H9 (cell line): ENCODE measurements around the gene PNPLA2. TPM values are rescaled to one million over a fixed set of nuclear protein-coding genes. Genes with fewer than 3 reads are reported as not detected.

ENCODE experiments used
- DNase-seq: peaks from one replicate; pipeline ENCODE4 v3.0.0-alpha.2; 2017
- H2AFZ ChIP-seq: one replicate; pipeline ENCODE4 v1.6.1; 2013; ENCODE audit warnings: mild to moderate bottlenecking, low read length, control low read depth, moderate library complexity
- H2AK5ac ChIP-seq: 2 replicates; pipeline ENCODE4 v1.6.1; 2013; ENCODE audit warnings: low read length, control low read depth, mixed read lengths; ENCODE audit not compliant: insufficient read length
- H2BK120ac ChIP-seq: one replicate; pipeline ENCODE4 v1.6.1; 2013; ENCODE audit warnings: low read depth, mild to moderate bottlenecking, low read length, control low read depth, inconsistent platforms; ENCODE audit not compliant: poor library complexity, severe bottlenecking
- H2BK12ac ChIP-seq: 2 replicates; pipeline ENCODE4 v1.6.1; 2013; ENCODE audit warnings: low read length, control low read depth, mixed read lengths, low read depth; ENCODE audit not compliant: insufficient read length
- H2BK15ac ChIP-seq: 2 replicates; pipeline ENCODE4 v1.6.1; 2013; ENCODE audit warnings: low read depth, low read length, control low read depth
- H2BK20ac ChIP-seq: one replicate; pipeline ENCODE4 v1.6.1; 2013; ENCODE audit warnings: low read depth, mild to moderate bottlenecking, low read length, control low read depth, inconsistent platforms; ENCODE audit not compliant: poor library complexity, severe bottlenecking
- H2BK5ac ChIP-seq: 2 replicates; pipeline ENCODE4 v1.6.1; 2013; ENCODE audit warnings: low read length, control low read depth, mixed read lengths; ENCODE audit not compliant: insufficient read length
- H3K14ac ChIP-seq: 2 replicates; pipeline ENCODE4 v1.6.1; 2013; ENCODE audit warnings: low read length, control low read depth; ENCODE audit not compliant: insufficient read depth
- H3K18ac ChIP-seq: 2 replicates; pipeline ENCODE4 v1.6.1; 2013; ENCODE audit warnings: low read depth, mild to moderate bottlenecking, mixed read lengths, low read length, control low read depth; ENCODE audit not compliant: insufficient read length
- H3K23ac ChIP-seq: 2 replicates; pipeline ENCODE4 v1.6.1; 2013; ENCODE audit warnings: low read length, control low read depth, mixed read lengths, low read depth; ENCODE audit not compliant: insufficient read length
- H3K23me2 ChIP-seq: 2 replicates; pipeline ENCODE4 v1.6.1; 2013; ENCODE audit warnings: low read depth, mild to moderate bottlenecking, mixed read lengths, low read length, control low read depth; ENCODE audit not compliant: insufficient read length, poor library complexity, severe bottlenecking
- H3K27ac ChIP-seq: 2 replicates; pipeline ENCODE4 v1.5.1; 2013; ENCODE audit warnings: low read length, control low read depth, mixed read lengths, low read depth; ENCODE audit not compliant: insufficient read length
- H3K27me3 ChIP-seq: 2 replicates; pipeline ENCODE4 v1.6.1; 2013; ENCODE audit warnings: low read length, control low read depth, inconsistent platforms; ENCODE audit not compliant: insufficient read depth
- H3K4ac ChIP-seq: 2 replicates; pipeline ENCODE4 v1.6.1; 2013; ENCODE audit warnings: low read depth, mild to moderate bottlenecking, control low read depth, inconsistent platforms, low read length, moderate library complexity
- H3K4me1 ChIP-seq: 2 replicates; pipeline ENCODE4 v1.6.1; 2013; ENCODE audit warnings: low read length, control low read depth, inconsistent platforms; ENCODE audit not compliant: insufficient read depth
- H3K4me2 ChIP-seq: 2 replicates; pipeline ENCODE4 v1.6.1; 2013; ENCODE audit warnings: low read length, control low read depth, mixed read lengths; ENCODE audit not compliant: insufficient read length, insufficient read depth
- H3K56ac ChIP-seq: 2 replicates; pipeline ENCODE4 v1.6.1; 2013; ENCODE audit warnings: low read depth, mild to moderate bottlenecking, mixed read lengths, low read length, control low read depth; ENCODE audit not compliant: insufficient read length
- H3K79me1 ChIP-seq: 2 replicates; pipeline ENCODE4 v1.6.1; 2013; ENCODE audit warnings: low read depth, mild to moderate bottlenecking, moderate library complexity, low read length, control low read depth, inconsistent platforms; ENCODE audit not compliant: insufficient read depth, poor library complexity, severe bottlenecking
- H3K79me2 ChIP-seq: 2 replicates; pipeline ENCODE4 v1.6.1; 2013; ENCODE audit warnings: low read length, control low read depth, inconsistent platforms; ENCODE audit not compliant: insufficient read depth
- H3K9ac ChIP-seq: 2 replicates; pipeline ENCODE4 v1.6.1; 2013; ENCODE audit warnings: low read length, control low read depth, mixed read lengths; ENCODE audit not compliant: insufficient read length; ENCODE audit errors: extremely low read depth
- H3K9me3 ChIP-seq: one replicate; pipeline ENCODE4 v1.6.1; 2013; ENCODE audit warnings: low read depth, low read length, inconsistent platforms; ENCODE audit not compliant: control insufficient read depth
- H3T11ph ChIP-seq: one replicate; pipeline ENCODE4 v1.6.1; 2013; ENCODE audit warnings: mild to moderate bottlenecking, low read length, control low read depth, inconsistent platforms
- H4K20me1 ChIP-seq: one replicate; pipeline ENCODE4 v1.6.1; 2013; ENCODE audit not compliant: control insufficient read depth, insufficient read length, insufficient read depth
- H4K5ac ChIP-seq: 2 replicates; pipeline ENCODE4 v1.6.1; 2013; ENCODE audit warnings: low read depth, mild to moderate bottlenecking, mixed read lengths, low read length, control low read depth; ENCODE audit not compliant: insufficient read length
- H4K8ac ChIP-seq: replicated peaks from 2 replicates; pipeline ENCODE4 v1.6.1; 2013; ENCODE audit warnings: low read length, control low read depth, mixed read lengths, low read depth; ENCODE audit not compliant: insufficient read length
- H4K91ac ChIP-seq: 2 replicates; pipeline ENCODE4 v1.6.1; 2013; ENCODE audit warnings: low read depth, mild to moderate bottlenecking, moderate library complexity, mixed read lengths, low read length, control low read depth; ENCODE audit not compliant: insufficient read length
- H3K27ac Mint-ChIP-seq, 3 experiments: 2 replicates in 2 of 3; 3 replicates in 1 of 3; pipeline ENCODE4 v1.8.0; 2020 to 2021; ENCODE audit warnings: mixed read lengths in 3 of 3, mild to moderate bottlenecking in 1 of 3, moderate library complexity in 1 of 3
- H3K27me3 Mint-ChIP-seq: 2 replicates; pipeline ENCODE4 v1.8.0; 2021; ENCODE audit warnings: low read depth, mild to moderate bottlenecking, moderate library complexity, mixed read lengths
- H3K36me3 Mint-ChIP-seq, 3 experiments: 2 replicates in 2 of 3; 3 replicates in 1 of 3; pipeline ENCODE4 v1.8.0; 2020 to 2021; ENCODE audit warnings: low read depth in 3 of 3, mixed read lengths in 3 of 3; ENCODE audit not compliant: insufficient read depth in 1 of 3
- H3K4me1 Mint-ChIP-seq, 2 experiments: 2 replicates each; pipeline ENCODE4 v1.8.0; 2020; ENCODE audit warnings: mixed read lengths in 2 of 2
- H3K4me3 Mint-ChIP-seq, 2 experiments: 2 replicates in 1 of 2; 3 replicates in 1 of 2; pipeline ENCODE4 v1.8.0; 2020 to 2021; ENCODE audit warnings: mild to moderate bottlenecking in 2 of 2, mixed read lengths in 2 of 2, moderate library complexity in 1 of 2
- H3K9me3 Mint-ChIP-seq, 2 experiments: 2 replicates in 1 of 2; 3 replicates in 1 of 2; pipeline ENCODE4 v1.8.0; 2020; ENCODE audit warnings: mild to moderate bottlenecking in 2 of 2, mixed read lengths in 2 of 2, moderate library complexity in 1 of 2
- WGBS: extraction: QIAGEN DNeasy Blood & Tissue Kit; methylation state at CpG from one replicate; pipeline ENCODE4 v1.1.7; 2013; ENCODE audit warnings: missing lambda C conversion rate, low lambda C conversion rate, mixed read lengths; ENCODE audit not compliant: insufficient read length; ENCODE audit errors: extremely low coverage; 5-methylcytosine and 5-hydroxymethylcytosine counted together
- total RNA-seq: library from RNA; stranded (reverse); gene quantifications from 2 replicates; pipeline ENCODE4 v1.2.1, GENCODE V29; 2021
- TF ChIP-seq, protein P1 (sequence below): fragments of 200-600 bp; sonication (generic); conservative IDR thresholded peaks from 3 replicates; pipeline ENCODE4 v1.8.0; 2021; ENCODE audit warnings: antibody characterized with exemption, mild to moderate bottlenecking

PNPLA2 gene
- total RNA-seq, 1 experiment from 2014 or later = 67.3 TPM

DNA sequence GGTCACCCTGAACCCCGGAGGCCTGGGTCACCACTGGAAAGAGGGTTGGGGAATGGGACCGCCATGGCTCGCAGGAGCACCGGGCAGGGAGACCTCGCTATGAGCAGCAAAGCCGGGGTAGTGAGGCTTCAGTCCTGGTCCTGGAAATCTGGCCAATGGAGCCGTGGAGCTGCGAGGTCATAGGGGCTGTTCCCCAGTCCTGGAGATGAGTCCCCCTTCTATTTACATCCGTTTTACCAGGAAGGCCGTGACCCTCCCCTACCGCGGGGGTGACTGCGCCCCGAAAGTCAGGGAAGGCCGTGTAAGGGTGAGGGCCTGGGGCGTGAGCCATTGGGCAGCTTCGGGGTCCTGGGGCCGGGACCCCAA is 14.1 kb upstream of the PNPLA2 start:
- Histone ChIP-seq H3K9me3 (no peaks in the 10 kb centered on the region), H4K91ac (no peak overlapping the region), H3K4me1 (no peaks in the 10 kb centered on the region), H3K27me3 (no peaks in the 10 kb centered on the region), H3K9ac (no peak overlapping the region), H3K18ac (no peak overlapping the region), H3K79me2 (no peaks in the 10 kb centered on the region), H2BK120ac (no peak overlapping the region), H3T11ph (no peak overlapping the region), H4K5ac (no peak overlapping the region), H3K79me1 (no peaks in the 10 kb centered on the region), H3K27ac (no peak overlapping the region), H3K23me2 (peaks cover 12% of the 10 kb centered on the region), H3K4ac (no peak overlapping the region), H2AK5ac (no peak overlapping the region), H3K4me2 (peak overlapping the region; percentile 56), H3K23ac (no peak overlapping the region), H2BK20ac (no peak overlapping the region), H2BK15ac (no peak overlapping the region), H3K56ac (no peak overlapping the region), H2BK5ac (no peak overlapping the region), H4K20me1 (no peaks in the 10 kb centered on the region), H2BK12ac (no peak overlapping the region), H4K8ac (no peak overlapping the region), H2AFZ (no peak overlapping the region), H3K14ac (no peak overlapping the region)
- Mint-ChIP-seq H3K4me3 (peak overlapping the region; percentile 64 to 79), H3K27ac (no peak overlapping the region), H3K9me3 (no peaks in the 10 kb centered on the region), H3K4me1 (peaks cover 11 to 19% of the 10 kb centered on the region in 2 experiments), H3K27me3 (no peaks in the 10 kb centered on the region), H3K36me3 (peaks cover 2 to 8% (median 8%) of the 10 kb centered on the region in 3 experiments; a peak in 5 of 7 replicates)
- no peak for DNase-seq
- TF ChIP-seq, protein P1, sequence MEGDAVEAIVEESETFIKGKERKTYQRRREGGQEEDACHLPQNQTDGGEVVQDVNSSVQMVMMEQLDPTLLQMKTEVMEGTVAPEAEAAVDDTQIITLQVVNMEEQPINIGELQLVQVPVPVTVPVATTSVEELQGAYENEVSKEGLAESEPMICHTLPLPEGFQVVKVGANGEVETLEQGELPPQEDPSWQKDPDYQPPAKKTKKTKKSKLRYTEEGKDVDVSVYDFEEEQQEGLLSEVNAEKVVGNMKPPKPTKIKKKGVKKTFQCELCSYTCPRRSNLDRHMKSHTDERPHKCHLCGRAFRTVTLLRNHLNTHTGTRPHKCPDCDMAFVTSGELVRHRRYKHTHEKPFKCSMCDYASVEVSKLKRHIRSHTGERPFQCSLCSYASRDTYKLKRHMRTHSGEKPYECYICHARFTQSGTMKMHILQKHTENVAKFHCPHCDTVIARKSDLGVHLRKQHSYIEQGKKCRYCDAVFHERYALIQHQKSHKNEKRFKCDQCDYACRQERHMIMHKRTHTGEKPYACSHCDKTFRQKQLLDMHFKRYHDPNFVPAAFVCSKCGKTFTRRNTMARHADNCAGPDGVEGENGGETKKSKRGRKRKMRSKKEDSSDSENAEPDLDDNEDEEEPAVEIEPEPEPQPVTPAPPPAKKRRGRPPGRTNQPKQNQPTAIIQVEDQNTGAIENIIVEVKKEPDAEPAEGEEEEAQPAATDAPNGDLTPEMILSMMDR = no peak
- WGBS = no CpG with 5 or more reads among the region's 18 CpGs
